NOMO-1 treated with DMSO at 0.1 percent for 48 hours (cell line): ENCODE measurements around the gene VEGFB.

Experiments used
- DNase-seq: peaks from one replicate; lab custom pipeline; 2025; ENCODE audit not compliant: unreplicated experiment; lab: John Stamatoyannopoulos, UW

VEGFB gene, protein sequence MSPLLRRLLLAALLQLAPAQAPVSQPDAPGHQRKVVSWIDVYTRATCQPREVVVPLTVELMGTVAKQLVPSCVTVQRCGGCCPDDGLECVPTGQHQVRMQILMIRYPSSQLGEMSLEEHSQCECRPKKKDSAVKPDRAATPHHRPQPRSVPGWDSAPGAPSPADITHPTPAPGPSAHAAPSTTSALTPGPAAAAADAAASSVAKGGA

DNA sequence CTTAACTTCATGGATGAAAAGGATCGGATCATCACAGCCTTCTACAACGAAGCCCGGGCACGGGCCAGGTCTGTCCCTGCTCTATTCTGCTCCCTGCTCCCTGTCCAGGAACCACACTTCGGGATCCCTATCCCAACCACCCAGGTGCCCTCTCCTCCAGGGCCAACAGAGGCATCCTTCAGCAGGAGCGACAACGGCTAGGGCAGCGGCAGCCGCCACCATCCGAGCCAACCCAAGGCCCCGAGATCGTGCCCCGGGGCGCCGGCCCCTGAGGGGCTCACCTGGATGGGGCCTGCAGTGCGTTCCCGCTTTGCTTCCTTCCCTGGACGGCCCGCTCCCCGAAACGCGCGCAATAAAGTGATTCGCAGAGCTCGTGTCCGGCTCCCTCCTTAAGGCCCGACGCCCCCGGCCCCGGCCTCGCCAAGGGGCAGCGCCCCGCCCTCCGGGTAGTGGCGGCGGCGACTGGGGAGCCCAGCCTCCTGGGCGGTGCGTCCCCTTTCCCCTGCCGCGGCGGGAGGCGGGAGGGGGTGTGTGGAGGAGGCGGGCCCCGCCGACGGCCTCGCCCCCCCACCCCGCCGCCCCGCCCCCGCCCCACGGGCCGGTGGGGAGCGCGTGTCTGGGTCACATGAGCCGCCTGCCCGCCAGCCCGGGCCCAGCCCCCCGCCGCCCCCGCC lies at the start of gene VEGFB:
VEGFB (plus strand) TSS at position 672 of the 674 bp plus-strand sequence. CDS start 250 bp downstream, outside the sequence.
- DNase-seq: no peak

- DNase-seq: peak; percentile 50
Measured at GRCh38 chr11:64185175-64185692, 49.1 kb upstream of the VEGFB start.

DNA sequence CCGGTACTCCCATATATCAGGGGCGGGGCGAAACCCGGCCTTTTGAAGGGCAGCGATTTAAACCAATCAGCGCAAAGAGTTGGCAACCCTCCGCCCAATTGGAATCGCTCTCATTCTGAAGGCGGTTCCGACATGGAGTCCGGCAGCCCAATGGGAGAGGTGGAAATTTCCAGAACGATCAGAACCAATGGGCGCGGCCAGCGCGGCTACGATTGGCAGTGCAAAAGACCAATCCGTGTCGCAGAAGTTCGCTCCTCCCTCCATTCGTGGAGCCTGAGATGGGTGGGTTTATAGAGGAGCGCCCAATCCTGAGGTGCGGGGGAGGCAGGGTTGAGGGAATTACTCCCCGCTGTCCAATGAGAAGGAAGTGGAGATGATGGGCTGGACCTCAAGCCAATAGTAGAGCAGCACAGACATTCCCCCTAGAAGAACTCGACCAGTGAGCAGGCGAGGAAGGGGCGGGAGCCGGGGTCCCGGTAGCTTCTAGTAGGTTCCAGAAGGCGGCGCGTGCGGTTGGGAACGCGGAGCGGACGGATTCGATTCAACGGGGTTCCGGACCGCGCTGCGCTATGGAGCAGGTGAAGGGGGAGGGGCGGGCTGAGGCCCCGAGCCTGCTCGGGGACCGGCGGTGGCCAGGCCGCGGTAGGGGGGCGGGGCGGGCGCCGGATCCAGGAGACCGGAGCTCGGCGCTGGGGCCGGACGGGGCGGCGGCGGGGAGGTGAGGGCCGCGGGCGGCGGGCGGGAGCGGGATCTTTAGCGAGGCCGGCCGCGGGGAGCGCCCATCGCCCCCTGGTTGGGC lies 48.5 kb upstream of the VEGFB start, which contains the start of gene STIP1:
STIP1 (plus strand) TSS at position 479 of the 799 bp plus-strand sequence; CDS start at position 570, 91 bp downstream.
- peak; percentile 100 for DNase-seq

- DNase-seq: no peak
Measured at GRCh38 chr11:64186492-64187165, 47.8 kb upstream of the VEGFB start.

DNA sequence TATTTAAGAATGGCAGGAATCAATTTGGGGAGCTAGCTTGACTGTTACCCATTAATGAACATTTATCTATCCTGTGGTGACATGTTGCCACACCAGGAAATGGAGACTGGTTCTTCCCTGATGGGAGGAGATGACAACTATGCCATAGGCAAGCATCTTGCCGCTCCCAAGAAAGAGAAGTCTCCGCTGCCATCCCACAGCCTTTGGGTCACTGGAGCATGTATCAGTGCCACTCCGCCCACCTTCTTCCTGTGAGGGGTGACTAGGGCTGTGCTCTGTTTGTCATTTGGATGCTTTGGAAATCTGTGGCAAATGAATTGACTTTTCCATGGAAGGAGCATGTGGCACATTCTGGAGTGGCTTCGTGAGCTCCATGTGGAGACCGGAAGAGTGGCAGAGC lies 42.0 kb upstream of the VEGFB start:
- DNase-seq: no peak

DNA sequence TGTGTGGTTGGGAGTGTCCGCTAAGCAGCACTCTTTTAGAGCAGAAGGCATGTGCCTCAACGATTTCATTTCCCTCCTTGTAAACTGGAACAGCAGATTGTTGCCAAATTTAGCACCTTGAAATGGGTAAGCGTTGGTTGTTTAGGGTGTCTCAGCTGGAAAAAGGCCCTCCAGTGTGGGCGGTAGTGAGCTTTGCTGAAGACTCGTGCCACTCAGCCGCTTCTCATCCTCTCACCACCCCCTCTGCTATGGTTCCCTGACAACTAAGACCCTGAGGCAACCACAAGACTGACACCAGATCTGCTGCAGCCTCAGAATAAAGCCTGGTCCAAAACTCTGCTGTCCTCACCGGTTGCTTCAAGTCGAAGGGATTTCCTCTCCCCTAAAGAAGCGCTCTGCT lies 37.8 kb upstream of the VEGFB start:
- DNase-seq: no peak

DNA sequence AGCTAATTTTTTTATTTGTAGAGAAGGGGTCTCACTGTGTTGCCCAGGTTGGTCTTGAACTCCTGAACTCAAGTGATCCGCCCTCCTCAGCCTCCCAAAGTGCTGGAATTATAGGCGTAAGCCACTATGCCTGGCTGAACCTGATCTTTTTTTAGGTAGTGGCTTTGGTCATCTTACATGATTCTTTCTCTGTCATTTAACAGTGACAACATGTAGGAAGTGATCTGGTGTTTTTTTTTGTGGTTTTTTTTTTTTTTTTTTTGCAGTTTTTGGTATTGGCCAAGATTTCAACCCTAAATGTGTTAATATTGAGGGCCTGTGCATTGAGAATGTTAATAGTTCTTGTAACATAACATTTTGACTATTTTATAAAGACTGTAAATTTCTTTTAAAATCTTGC lies 35.9 kb upstream of the VEGFB start:
- no peak for DNase-seq

- DNase-seq: no peak
Measured at GRCh38 chr11:64201543-64201942, 32.8 kb upstream of the VEGFB start.

- DNase-seq: no peak
Measured at GRCh38 chr11:64202992-64203391, 31.4 kb upstream of the VEGFB start.

- no peak for DNase-seq
Measured at GRCh38 chr11:64203421-64204079, 30.8 kb upstream of the VEGFB start.

- DNase-seq: no peak
Measured at GRCh38 chr11:64204080-64204440, 30.3 kb upstream of the VEGFB start.

DNA sequence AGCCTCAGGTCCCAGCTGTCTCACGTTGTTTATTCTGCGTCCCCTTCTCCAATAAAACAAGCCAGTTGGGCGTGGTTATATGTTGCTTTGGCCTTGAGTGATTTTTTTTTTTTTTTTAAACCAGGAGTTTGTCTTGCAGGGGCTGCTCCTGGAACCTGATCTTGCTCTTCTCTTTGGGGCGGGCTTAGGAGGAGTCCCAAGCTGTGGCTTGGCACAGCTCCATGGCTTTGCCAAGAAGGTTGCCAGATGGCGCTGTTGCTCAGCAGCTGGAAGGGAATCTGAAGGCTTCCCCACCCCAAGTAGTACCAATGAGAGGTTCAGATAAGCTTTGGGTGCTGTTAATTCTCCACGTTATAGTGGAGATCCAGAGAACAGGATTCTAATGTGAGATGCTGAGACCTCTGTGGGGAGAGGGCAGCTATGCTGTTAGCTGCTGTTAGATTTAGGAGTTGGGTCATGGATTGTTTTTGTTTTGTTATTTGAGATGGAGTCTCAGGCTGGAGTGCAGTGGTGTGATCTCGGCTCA lies 29.9 kb upstream of the VEGFB start:
- DNase-seq: peak; percentile 83

DNA sequence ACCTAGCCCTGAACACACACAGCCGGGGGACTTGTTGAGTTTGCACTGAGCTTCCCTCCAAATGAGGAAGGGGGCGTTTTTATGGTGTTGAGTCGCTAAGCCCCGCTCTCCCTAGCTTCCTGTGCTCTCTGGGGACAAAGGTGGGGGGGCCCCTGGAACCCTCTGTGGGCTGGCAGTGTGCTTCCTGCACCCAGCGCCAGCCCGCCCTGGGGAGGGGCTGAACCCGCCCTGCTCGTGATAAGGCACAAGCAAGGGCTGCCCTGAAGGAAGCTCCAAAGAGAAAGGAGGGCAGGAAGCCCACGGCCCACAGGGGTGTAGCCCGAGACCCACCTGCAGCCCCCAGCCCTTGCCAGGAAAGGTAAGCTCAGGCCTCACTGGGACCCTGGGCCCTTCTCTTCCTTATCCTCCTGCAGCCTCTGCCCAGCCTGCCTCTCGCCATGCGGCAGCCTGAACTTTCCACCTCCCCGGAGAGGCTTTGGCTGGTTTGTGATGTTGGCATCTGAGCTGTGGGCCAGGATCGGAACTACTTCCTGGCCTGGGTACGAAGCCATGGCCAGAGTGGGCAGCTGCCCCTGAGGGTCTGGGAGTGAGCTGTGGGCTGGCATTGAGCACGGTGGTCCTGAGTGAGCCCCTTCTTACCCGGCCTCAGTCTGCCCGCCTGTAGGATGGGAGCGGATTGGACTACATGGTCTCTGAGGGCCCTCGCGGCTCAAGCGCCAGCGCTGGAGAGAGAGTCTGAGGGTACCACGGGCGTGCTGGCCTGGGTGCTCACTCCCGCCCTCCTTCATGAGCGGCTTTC lies 27.7 kb upstream of the VEGFB start, which contains the start of gene FERMT3:
FERMT3 (plus strand) TSS at position 265 of the 799 bp plus-strand sequence. CDS start 644 bp downstream, outside the sequence.
- DNase-seq: peak; percentile 52

GRCh38 chr11:64207256-64208085 lies 26.9 kb upstream of the VEGFB start:
- DNase-seq: peak; percentile 90

DNA sequence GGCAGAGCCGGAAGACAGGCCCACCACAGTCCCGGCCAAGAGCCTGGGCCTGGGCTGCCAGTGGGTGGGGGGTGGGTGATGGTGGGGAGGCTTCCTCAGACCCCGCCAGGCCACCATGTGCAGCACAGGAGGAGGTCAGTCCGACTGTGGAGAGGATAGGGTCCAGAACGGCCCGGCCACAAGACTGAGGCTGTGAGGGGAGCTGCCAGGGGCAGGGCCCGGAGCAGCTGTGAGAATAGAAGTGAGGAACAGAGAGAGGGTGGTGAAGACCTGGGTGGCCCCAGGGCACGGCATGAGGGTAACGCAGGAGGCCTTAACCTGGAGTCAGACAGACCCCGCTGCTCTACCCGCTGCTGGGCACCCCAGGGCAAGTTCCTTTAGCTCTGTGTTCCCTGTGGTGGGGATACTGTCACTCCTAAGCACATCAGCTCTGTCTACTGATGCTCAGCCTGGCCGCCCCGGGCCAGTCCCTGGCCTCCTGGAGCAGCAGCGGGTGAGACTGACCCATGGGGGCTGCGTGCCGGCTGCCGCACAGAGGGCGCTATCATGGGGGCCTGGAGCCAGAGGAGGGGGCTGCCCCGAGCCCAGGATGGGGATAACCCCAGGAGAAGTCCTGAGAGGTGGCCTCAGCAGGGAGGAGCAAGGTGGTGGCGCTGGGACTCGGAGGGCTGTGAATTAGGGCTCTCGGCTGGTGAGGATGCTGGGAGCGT lies 26.1 kb upstream of the VEGFB start:
- DNase-seq: no peak

GRCh38 chr11:64208796-64209562 lies 25.4 kb upstream of the VEGFB start:
- DNase-seq: no peak

DNA sequence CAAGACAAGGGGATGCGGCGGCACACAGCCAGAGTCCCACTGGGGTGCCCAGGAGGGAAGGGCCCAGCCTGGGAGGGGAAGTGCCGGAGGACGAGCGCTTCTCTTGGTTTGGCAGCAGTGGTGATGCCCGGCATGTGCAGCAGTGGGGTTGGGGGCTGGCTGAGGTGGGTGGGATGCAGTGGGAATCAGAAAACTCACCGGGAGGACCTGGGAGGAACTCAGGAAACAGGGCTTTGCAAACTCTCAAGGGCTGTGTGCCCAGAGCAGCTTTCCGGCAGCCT lies 24.9 kb upstream of the VEGFB start:
- DNase-seq: no peak
